Stomach (tissue), 9 donors: ENCODE results near the gene TNK2. TPM values are rescaled to one million over a fixed set of nuclear protein-coding genes. Genes with fewer than 3 reads are reported as not detected.
"Not testable (repeated sequence)": the region's sequence is repeated elsewhere in the genome, so short reads cannot be mapped to it uniquely, and the experiment has no call there.

Experiments
- DNase-seq, 2 donors: peaks; one replicate each; pipeline versions ENCODE4 v3.0.0 to v3.0.0-alpha.2; 2013 to 2019
- H3K27ac ChIP-seq, 5 donors: fragments of 200-600 bp in 4 of 5; sonication (generic) in 4 of 5; one replicate each; pipeline ENCODE4 v1.5.1; 2013 to 2019; ENCODE audit warnings: mild to moderate bottlenecking in 1 of 5, moderate library complexity in 1 of 5
- H3K27me3 ChIP-seq, 3 donors: fragments of 200-600 bp; sonication (generic); one replicate each; pipeline ENCODE4 v1.5.1; 2017 to 2019; ENCODE audit warnings: mixed run types in 1 of 3
- H3K36me3 ChIP-seq, 4 donors: fragments of 200-600 bp; sonication (generic); 1 replicate in 3 of 4; 2 replicates in 1 of 4; pipeline ENCODE4 v1.5.1; 2016 to 2019
- H3K4me1 ChIP-seq, 4 donors: fragments of 200-600 bp; sonication (generic); one replicate each; pipeline ENCODE4 v1.5.1; 2016 to 2019
- H3K4me3 ChIP-seq, 4 donors: fragments of 200-600 bp; sonication (generic) in 3 of 4; one replicate each; pipeline ENCODE4 v1.5.1; 2016 to 2019; ENCODE audit warnings: mild to moderate bottlenecking in 1 of 4
- H3K9me3 ChIP-seq, 4 donors: fragments of 200-600 bp; sonication (generic); one replicate each; pipeline ENCODE4 v1.5.1; 2016 to 2019
- CTCF ChIP-seq, 7 experiments: fragments of 450-650 bp in 4 of 7; fragments of 200-600 bp in 3 of 7; sonication (generic) in 3 of 7; IDR thresholded peaks; one replicate each; pipeline ENCODE4 v1.5.1; 2016 to 2019; ENCODE audit warnings: antibody characterized with exemption in 7 of 7, control low read depth in 2 of 7, mild to moderate bottlenecking in 1 of 7
- EP300 ChIP-seq: sonication (generic); formaldehyde crosslinking; IDR thresholded peaks from one replicate; pipeline ENCODE4 v1.6.1; 2017; ENCODE audit warnings: antibody characterized with exemption
- POLR2A ChIP-seq, 4 donors: fragments of 450-650 bp; IDR thresholded peaks; one replicate each; pipeline ENCODE4 v1.6.1; 2016; ENCODE audit warnings: antibody characterized with exemption in 4 of 4, control low read depth in 2 of 4, mild to moderate bottlenecking in 1 of 4, moderate library complexity in 1 of 4
- POLR2AphosphoS5 ChIP-seq, 3 donors: sonication (generic); formaldehyde crosslinking; IDR thresholded peaks; one replicate each; pipeline ENCODE4 v1.6.1; 2016; ENCODE audit warnings: antibody characterized with exemption in 3 of 3
- WGBS, 5 donors: extraction: QIAGEN DNeasy Blood & Tissue Kit in 3 of 5; methylation state at CpG; one replicate each; pipeline versions ENCODE4 v1.1.5 to v1.1.7; 2013 to 2018; 5-methylcytosine and 5-hydroxymethylcytosine counted together
- intact Hi-C: fragments of 100-400 bp; cut with DNase I; formaldehyde crosslinking; loops from one replicate; pipeline ENCODE4 v1.15.1; 2023; ENCODE audit warnings: low total_unique reads
- polyA plus RNA-seq, 3 donors: library from polyadenylated mRNA; stranded (reverse); fragments of 200-250 nt; gene quantifications; one replicate each; pipeline ENCODE4 v1.2.3, GENCODE V29; 2013
- total RNA-seq, 5 donors: library from RNA; depleted of rRNA; stranded (reverse); fragments of >200 nt; gene quantifications; one replicate each; pipeline versions ENCODE4 v1.1.0 to v1.2.3, GENCODE V29; 2014 to 2016
- donor health status: healthy with polysubstance abuse.
- donor health status: Bipolar disorder and iron deficiency.
- donor health status: healthy.

The TNK2 gene
- total and polyA plus RNA-seq, 8 donors, result 6.1 to 431 (median 38.6) TPM

- intact Hi-C loops, result no loop called here
- 91 to 94% (median 93%) methylated on average over 21 of the region's 21 CpGs for WGBS, 5 donors
- H3K27ac ChIP-seq, result no peak overlapping the region
- no peak for DNase-seq
- peaks cover 2 to 3% (median 2%) of the 10 kb centered on the region in 4 donors for H3K4me1 ChIP-seq
- TF ChIP-seq POLR2A (IDR thresholded peaks at IDR 0.05), result no peak
- H3K27me3 ChIP-seq, result peaks cover 0 to 41% (median 16%) of the 10 kb centered on the region in 3 donors
- no peaks in the 10 kb centered on the region for H3K9me3 ChIP-seq
- no peak overlapping the region for H3K4me3 ChIP-seq
- no peaks in the 10 kb centered on the region for H3K36me3 ChIP-seq
These were observed 90.0 kb downstream of the TNK2 start for GRCh38 chr3:195818301-195818700.

- H3K27ac ChIP-seq, result no peak overlapping the region
- no peaks in the 10 kb centered on the region for H3K4me1 ChIP-seq
- no peaks in the 10 kb centered on the region for H3K9me3 ChIP-seq
- 86 to 94% (median 92%) methylated on average over 16 to 17 of the region's 17 CpGs for WGBS, 5 donors
- TF ChIP-seq EP300 (no peak), POLR2A (IDR thresholded peaks at IDR 0.05) (no peak), CTCF (IDR thresholded peaks at IDR 0.05) (no peak)
- no peaks in the 10 kb centered on the region for H3K36me3 ChIP-seq
- intact Hi-C loops, result no loop called here
- no peak overlapping the region for H3K4me3 ChIP-seq
- H3K27me3 ChIP-seq, result peaks cover 5 to 46% (median 22%) of the 10 kb centered on the region in 3 donors
- no peak for DNase-seq
These were observed 90.7 kb downstream of the TNK2 start for GRCh38 chr3:195817578-195818135.

- H3K27ac ChIP-seq, H3K4me3 ChIP-seq, H3K36me3 ChIP-seq, H3K9me3 ChIP-seq, DNase-seq, H3K4me1 ChIP-seq, intact Hi-C loops: not testable (repeated sequence)
- 89 to 93% (median 91%) methylated on average over 20 to 22 of the region's 23 CpGs for WGBS, 5 donors
- peaks cover 10 to 48% (median 26%) of the 10 kb centered on the region in 3 donors for H3K27me3 ChIP-seq
These were observed 92.0 kb downstream of the TNK2 start for GRCh38 chr3:195816276-195816913.

GRCh38 chr3:195815169-195815771 lies 93.1 kb downstream of the TNK2 start:
- Histone ChIP-seq H3K4me1 (peaks cover 0 to 8% (median 0%) of the 10 kb centered on the region in 4 donors), H3K9me3 (no peaks in the 10 kb centered on the region), H3K27me3 (peaks cover 10 to 46% (median 26%) of the 10 kb centered on the region in 3 donors), H3K36me3 (no peaks in the 10 kb centered on the region), H3K4me3 (no peak overlapping the region), H3K27ac (no peak overlapping the region)
- intact Hi-C loops, result no loop called here
- 78 to 82% (median 80%) methylated on average over 18 of the region's 18 CpGs for WGBS, 5 donors
- no peak for DNase-seq
- no peak for TF ChIP-seq POLR2A (IDR thresholded peaks at IDR 0.05)
- TF ChIP-seq EP300, result no peak
- TF ChIP-seq CTCF (IDR thresholded peaks at IDR 0.05), result no peak
- TF ChIP-seq POLR2AphosphoS5 (IDR thresholded peaks at IDR 0.05), result no peak

- no peak overlapping the region for H3K4me3 ChIP-seq
- intact Hi-C loops, result no loop called here
- peaks cover 10 to 41% (median 26%) of the 10 kb centered on the region in 3 donors for H3K27me3 ChIP-seq
- peaks cover 0 to 8% (median 0%) of the 10 kb centered on the region in 4 donors for H3K4me1 ChIP-seq
- H3K36me3 ChIP-seq, result no peaks in the 10 kb centered on the region
- H3K27ac ChIP-seq, result no peak overlapping the region
- WGBS, 5 donors, result 86 to 90% (median 89%) methylated on average over 24 of the region's 24 CpGs
- no peak for DNase-seq
- H3K9me3 ChIP-seq, result no peaks in the 10 kb centered on the region
- no peak for TF ChIP-seq POLR2A (IDR thresholded peaks at IDR 0.05)
- no peak for TF ChIP-seq EP300
- no peak for TF ChIP-seq POLR2AphosphoS5 (IDR thresholded peaks at IDR 0.05)
- no peak for TF ChIP-seq CTCF (IDR thresholded peaks at IDR 0.05)
These were observed 94.3 kb downstream of the TNK2 start for GRCh38 chr3:195813916-195814640.
